Right cardiac atrium (tissue), 5 donors: ENCODE measurements around the gene STON2. TPM values are rescaled to one million over a fixed set of nuclear protein-coding genes. Genes with fewer than 3 reads are reported as not detected.
A peak's percentile ranks its signal among the peaks of the same experiment; 100 is the strongest.

Experiments used
- ATAC-seq, 2 donors: fragments of 200-7000 bp; cut with Tn5 transposase; one replicate each; pipeline versions ENCODE4 v1.8.0 to v1.9.1; 2020; ENCODE audit warnings: moderate library complexity in 2 of 2, mild to moderate bottlenecking in 1 of 2
- DNase-seq, 3 donors: peaks; one replicate each; pipeline ENCODE4 v3.0.0-alpha.2; 2020
- H3K27ac ChIP-seq: one replicate; pipeline ENCODE4 v1.5.1; 2013; ENCODE audit warnings: mild to moderate bottlenecking, low read length, control low read depth, moderate library complexity
- H3K27me3 ChIP-seq: one replicate; pipeline ENCODE4 v1.6.1; 2013; ENCODE audit not compliant: control insufficient read depth, insufficient read depth
- H3K4me1 ChIP-seq: one replicate; pipeline ENCODE4 v1.6.1; 2013; ENCODE audit warnings: low read length; ENCODE audit not compliant: control insufficient read depth, insufficient read depth
- H3K4me3 ChIP-seq: one replicate; pipeline ENCODE4 v1.5.1; 2013; ENCODE audit warnings: low read length, control low read depth
- H3K9me3 ChIP-seq: one replicate; pipeline ENCODE4 v1.6.1; 2013; ENCODE audit warnings: low read length; ENCODE audit not compliant: control insufficient read depth
- WGBS: extraction: QIAGEN DNeasy Blood & Tissue Kit; methylation state at CpG from one replicate; pipeline ENCODE4 v1.1.7; 2013; 5-methylcytosine and 5-hydroxymethylcytosine counted together
- intact Hi-C, 4 donors: fragments of 100-400 bp; cut with DNase I; formaldehyde crosslinking; loops; one replicate each; pipeline versions ENCODE4 v1.11.0 to v1.14.0; 2022 to 2023
- polyA plus RNA-seq: library from polyadenylated mRNA; stranded (reverse); fragments of 200-250 nt; gene quantifications from one replicate; pipeline ENCODE4 v1.2.3, GENCODE V29; 2013
- total RNA-seq, 4 donors: library from RNA; stranded (reverse); fragmentation: NEBNext Ultra II Directional; extraction: Animal tissue kit (Norgen Biotek cat#: 25700); gene quantifications; one replicate each; pipeline ENCODE4 v1.2.1, GENCODE V29; 2021
- donor health status: healthy with polysubstance abuse.
- donor health status: DM: no; HTN: yes; CAD: no.
- donor health status: DM: no; HTN: no; CAD: no.
- donor health status: DM: no; HTN: yes; CAD: no; lungs with severe emphysema.
- donor health status: DM: yes; HTN: yes; CAD: no.

STON2 gene
- total and polyA plus RNA-seq, 5 donors: 2.0 to 20.1 (median 9.0) TPM

- Histone ChIP-seq H3K27ac (no peak overlapping the region), H3K4me1 (no peaks in the 10 kb centered on the region), H3K4me3 (no peak overlapping the region), H3K27me3 (no peaks in the 10 kb centered on the region), H3K9me3 (no peaks in the 10 kb centered on the region)
- no peak for ATAC-seq
- DNase-seq: no peak
- 95% methylated on average over 1 of the region's 1 CpG for whole genome bisulfite sequencing
- intact Hi-C loops: no loop called here
Measured at GRCh38 chr14:81332725-81333124, 67.4 kb downstream of the STON2 start.

- 66% methylated on average over 4 of the region's 4 CpGs for WGBS
- H3K4me3 ChIP-seq: no peak overlapping the region
- H3K9me3 ChIP-seq: no peaks in the 10 kb centered on the region
- ATAC-seq (no peak), DNase-seq (no peak)
- H3K27me3 ChIP-seq: no peaks in the 10 kb centered on the region
- no peaks in the 10 kb centered on the region for H3K4me1 ChIP-seq
- H3K27ac ChIP-seq: no peak overlapping the region
- intact Hi-C loops: no loop called here
Measured at GRCh38 chr14:81331229-81332021, 68.7 kb downstream of the STON2 start.

GRCh38 chr14:81330619-81331122 lies 69.5 kb downstream of the STON2 start:
- Histone ChIP-seq H3K9me3 (no peaks in the 10 kb centered on the region), H3K4me1 (no peaks in the 10 kb centered on the region), H3K27ac (no peak overlapping the region), H3K4me3 (no peak overlapping the region), H3K27me3 (no peaks in the 10 kb centered on the region)
- DNase-seq (no peak), ATAC-seq (no peak)
- 81% methylated on average over 3 of the region's 3 CpGs for WGBS
- intact Hi-C loops: no loop called here

- 79% methylated on average over 9 of the region's 9 CpGs for WGBS
- Histone ChIP-seq H3K27me3 (no peaks in the 10 kb centered on the region), H3K9me3 (no peaks in the 10 kb centered on the region), H3K4me3 (no peak overlapping the region), H3K27ac (no peak overlapping the region), H3K4me1 (no peaks in the 10 kb centered on the region)
- ATAC-seq (no peak), DNase-seq (no peak)
- intact Hi-C loops: no loop called here
Measured at GRCh38 chr14:81329640-81330381, 70.3 kb downstream of the STON2 start.

- H3K9me3 ChIP-seq: no peaks in the 10 kb centered on the region
- DNase-seq (no peak), ATAC-seq (no peak)
- H3K4me1 ChIP-seq: no peaks in the 10 kb centered on the region
- no peak overlapping the region for H3K4me3 ChIP-seq
- WGBS: 87% methylated on average over 2 of the region's 2 CpGs
- no peak overlapping the region for H3K27ac ChIP-seq
- no peaks in the 10 kb centered on the region for H3K27me3 ChIP-seq
- intact Hi-C loops: no loop called here
Measured at GRCh38 chr14:81326451-81326850, 73.7 kb downstream of the STON2 start.

- no peaks in the 10 kb centered on the region for H3K9me3 ChIP-seq
- no peaks in the 10 kb centered on the region for H3K27me3 ChIP-seq
- DNase-seq (no peak), ATAC-seq (peak in 1 of 2 donors; percentile 67)
- H3K4me3 ChIP-seq: no peak overlapping the region
- 42% methylated on average over 11 of the region's 11 CpGs for WGBS
- H3K27ac ChIP-seq: no peak overlapping the region
- intact Hi-C loops: no loop called here
- no peaks in the 10 kb centered on the region for H3K4me1 ChIP-seq
Measured at GRCh38 chr14:81324011-81324410, 76.1 kb downstream of the STON2 start.

- ATAC-seq (no peak), DNase-seq (no peak)
- Histone ChIP-seq H3K27ac (no peak overlapping the region), H3K9me3 (no peaks in the 10 kb centered on the region), H3K4me1 (no peaks in the 10 kb centered on the region), H3K4me3 (no peak overlapping the region), H3K27me3 (no peaks in the 10 kb centered on the region)
- intact Hi-C loops: no loop called here
- 65% methylated on average over 2 of the region's 2 CpGs for WGBS
Measured at GRCh38 chr14:81323093-81323492, 77.0 kb downstream of the STON2 start.

GRCh38 chr14:81319946-81320345 lies 80.2 kb downstream of the STON2 start:
- intact Hi-C loops: no loop called here
- H3K9me3 ChIP-seq: no peaks in the 10 kb centered on the region
- ATAC-seq: no peak
- H3K27ac ChIP-seq: no peak overlapping the region
- H3K4me3 ChIP-seq: no peak overlapping the region
- no peaks in the 10 kb centered on the region for H3K4me1 ChIP-seq
- DNase-seq: no peak
- no peaks in the 10 kb centered on the region for H3K27me3 ChIP-seq
- whole genome bisulfite sequencing: 89% methylated on average over 3 of the region's 3 CpGs

- H3K4me1 ChIP-seq: no peaks in the 10 kb centered on the region
- no peak for ATAC-seq
- 94% methylated on average over 2 of the region's 2 CpGs for WGBS
- no peak overlapping the region for H3K4me3 ChIP-seq
- H3K9me3 ChIP-seq: no peaks in the 10 kb centered on the region
- intact Hi-C loops: no loop called here
- no peak for DNase-seq
- H3K27ac ChIP-seq: no peak overlapping the region
- H3K27me3 ChIP-seq: no peaks in the 10 kb centered on the region
Measured at GRCh38 chr14:81319314-81319713, 80.8 kb downstream of the STON2 start.

GRCh38 chr14:81315341-81315740 lies 84.8 kb downstream of the STON2 start:
- ATAC-seq (no peak), DNase-seq (no peak)
- WGBS: 23% methylated on average over 5 of the region's 5 CpGs
- no peaks in the 10 kb centered on the region for H3K9me3 ChIP-seq
- H3K4me1 ChIP-seq: peaks cover 2% of the 10 kb centered on the region
- intact Hi-C loops: no loop called here
- no peak overlapping the region for H3K4me3 ChIP-seq
- H3K27ac ChIP-seq: no peak overlapping the region
- H3K27me3 ChIP-seq: no peaks in the 10 kb centered on the region

GRCh38 chr14:81314443-81315175 lies 85.5 kb downstream of the STON2 start:
- H3K9me3 ChIP-seq: no peaks in the 10 kb centered on the region
- DNase-seq (no peak), ATAC-seq (no peak)
- no peak overlapping the region for H3K4me3 ChIP-seq
- H3K27ac ChIP-seq: no peak overlapping the region
- H3K27me3 ChIP-seq: no peaks in the 10 kb centered on the region
- H3K4me1 ChIP-seq: peaks cover 2% of the 10 kb centered on the region
- 80% methylated on average over 4 of the region's 4 CpGs for WGBS
- intact Hi-C loops: no loop called here
